ENCODE measurements around the gene POLR2C. TPM values are rescaled to one million over a fixed set of nuclear protein-coding genes. Genes with fewer than 3 reads are reported as not detected.

POLR2C gene
- total and polyA plus RNA-seq, 5 donors from 2014 or later = 41.9 to 79.8 (median 46.7) TPM

Other genes starting within 250 kb of the POLR2C start
- 26.9 TPM for gene ARL2BP, start 217.4 kb upstream of the POLR2C start, total RNA-seq
- gene ARL2BP, start 217.4 kb upstream of the POLR2C start, polyA plus RNA-seq = 100 to 1,000 TPM; 102 to 121 (median 104) TPM
- gene PLLP, start 178.0 kb upstream of the POLR2C start, total RNA-seq = not detected
- 1 to 10 TPM in 2 of 4 donors, under 1 TPM in 2; 0.46 to 1.3 (median 0.82) TPM for gene PLLP, start 178.0 kb upstream of the POLR2C start, polyA plus RNA-seq
- gene CCL22, start 103.9 kb upstream of the POLR2C start, total RNA-seq = not detected
- gene CCL22, start 103.9 kb upstream of the POLR2C start, polyA plus RNA-seq = not detected
- gene CX3CL1, start 90.2 kb upstream of the POLR2C start, total RNA-seq = 0.15 TPM
- gene CX3CL1, start 90.2 kb upstream of the POLR2C start, polyA plus RNA-seq = not detected
- not detected for gene CCL17, start 57.9 kb upstream of the POLR2C start, total RNA-seq
- not detected for gene CCL17, start 57.9 kb upstream of the POLR2C start, polyA plus RNA-seq
- 27.1 TPM for gene CIAPIN1, start 15.3 kb upstream of the POLR2C start, total RNA-seq
- gene CIAPIN1, start 15.3 kb upstream of the POLR2C start, polyA plus RNA-seq = 10 to 100 TPM; 49.2 to 56.5 (median 53.3) TPM
- gene COQ9, start 15.2 kb upstream of the POLR2C start, total RNA-seq = 18.5 TPM
- 10 to 100 TPM; 24.4 to 33.6 (median 27.8) TPM for gene COQ9, start 15.2 kb upstream of the POLR2C start, polyA plus RNA-seq
- gene DOK4, start 23.8 kb downstream of the POLR2C start, total RNA-seq = 1.8 TPM
- 1 to 10 TPM in 3 of 4 donors, under 1 TPM in 1; 0.99 to 1.4 (median 1.1) TPM for gene DOK4, start 23.8 kb downstream of the POLR2C start, polyA plus RNA-seq
- 4.7 TPM for gene CCDC102A, start 73.9 kb downstream of the POLR2C start, total RNA-seq
- gene CCDC102A, start 73.9 kb downstream of the POLR2C start, polyA plus RNA-seq = 1 to 10 TPM; 1.9 to 4.0 (median 2.8) TPM
- 0.72 TPM for gene ADGRG5, start 80.0 kb downstream of the POLR2C start, total RNA-seq
- gene ADGRG5, start 80.0 kb downstream of the POLR2C start, polyA plus RNA-seq = 1 to 10 TPM in 1 of 4 donors, under 1 TPM in 3; 0.26 to 1.1 (median 0.51) TPM
- 1.2 TPM for gene ADGRG1, start 166.0 kb downstream of the POLR2C start, total RNA-seq
- gene ADGRG1, start 166.0 kb downstream of the POLR2C start, polyA plus RNA-seq = under 1 TPM in 3 of 4 donors, not detected in 1; 0.16 to 0.48 (median 0.33) TPM
- gene ADGRG3, start 205.6 kb downstream of the POLR2C start, total RNA-seq = 0.32 TPM
- not detected for gene ADGRG3, start 205.6 kb downstream of the POLR2C start, polyA plus RNA-seq
- not detected for gene DRC7, start 232.1 kb downstream of the POLR2C start, total RNA-seq
- not detected for gene DRC7, start 232.1 kb downstream of the POLR2C start, polyA plus RNA-seq